ENCODE results near the gene CPSF7.
"Not testable (repeated sequence)": the region's sequence is repeated elsewhere in the genome, so short reads cannot be mapped to it uniquely, and the experiment has no call there.

Gene CPSF7, protein sequence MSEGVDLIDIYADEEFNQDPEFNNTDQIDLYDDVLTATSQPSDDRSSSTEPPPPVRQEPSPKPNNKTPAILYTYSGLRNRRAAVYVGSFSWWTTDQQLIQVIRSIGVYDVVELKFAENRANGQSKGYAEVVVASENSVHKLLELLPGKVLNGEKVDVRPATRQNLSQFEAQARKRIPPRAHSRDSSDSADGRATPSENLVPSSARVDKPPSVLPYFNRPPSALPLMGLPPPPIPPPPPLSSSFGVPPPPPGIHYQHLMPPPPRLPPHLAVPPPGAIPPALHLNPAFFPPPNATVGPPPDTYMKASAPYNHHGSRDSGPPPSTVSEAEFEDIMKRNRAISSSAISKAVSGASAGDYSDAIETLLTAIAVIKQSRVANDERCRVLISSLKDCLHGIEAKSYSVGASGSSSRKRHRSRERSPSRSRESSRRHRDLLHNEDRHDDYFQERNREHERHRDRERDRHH

DNA sequence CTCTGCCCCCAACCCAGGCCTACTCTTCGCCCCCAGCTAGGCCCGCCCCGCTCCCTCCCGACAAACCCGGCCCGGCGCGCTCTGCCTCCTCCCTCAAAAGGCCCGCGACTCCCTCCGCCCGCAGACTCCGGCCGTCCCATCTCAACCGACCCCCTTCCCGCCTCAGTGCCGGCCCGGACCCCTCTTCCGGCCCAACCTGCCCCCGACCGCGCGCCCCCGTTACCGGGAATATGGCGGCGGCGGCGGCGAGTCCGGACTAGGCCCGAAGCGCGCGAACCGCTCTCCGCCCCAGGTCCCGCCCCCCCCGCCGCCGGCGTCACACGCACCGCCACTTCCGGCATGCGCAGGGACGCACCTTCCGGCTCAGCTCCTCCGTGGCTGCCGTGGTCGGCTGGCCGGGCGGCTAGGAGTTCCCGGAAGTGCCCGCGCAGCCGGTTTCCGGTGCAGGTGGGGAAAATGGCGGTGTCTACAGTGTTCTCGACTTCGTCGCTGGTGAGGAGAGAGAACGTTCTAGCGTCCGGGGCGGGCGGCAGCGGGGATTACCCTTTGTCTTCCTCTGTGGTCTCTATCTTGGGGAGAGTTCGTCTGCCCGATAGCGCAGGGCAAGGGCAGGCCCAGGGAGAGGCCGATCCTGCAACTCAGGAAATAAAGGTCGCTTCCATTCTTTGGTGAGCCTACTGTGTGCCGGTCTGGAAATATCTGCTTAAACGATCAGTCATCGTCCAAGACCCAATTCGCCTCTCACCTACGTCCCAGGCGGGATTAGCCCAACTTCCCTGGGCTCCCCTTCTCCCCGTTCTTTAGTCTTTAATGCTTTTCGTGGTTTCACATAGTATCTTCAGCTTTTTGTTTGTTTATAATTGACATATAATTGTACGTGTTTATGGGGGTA, at the start of gene CPSF7, which contains the start of gene SDHAF2:
Gene CPSF7, minus strand, starts transcription at position 285 of the 892 bp plus-strand sequence. CDS start 740 bp downstream, outside the sequence.
Gene SDHAF2, plus strand, starts transcription at position 434 of the 892 bp plus-strand sequence. Its CDS starts 23 bp downstream, at position 457.
- DNase-seq (ENCODE audit: low read depth), result peak; percentile 99

DNA sequence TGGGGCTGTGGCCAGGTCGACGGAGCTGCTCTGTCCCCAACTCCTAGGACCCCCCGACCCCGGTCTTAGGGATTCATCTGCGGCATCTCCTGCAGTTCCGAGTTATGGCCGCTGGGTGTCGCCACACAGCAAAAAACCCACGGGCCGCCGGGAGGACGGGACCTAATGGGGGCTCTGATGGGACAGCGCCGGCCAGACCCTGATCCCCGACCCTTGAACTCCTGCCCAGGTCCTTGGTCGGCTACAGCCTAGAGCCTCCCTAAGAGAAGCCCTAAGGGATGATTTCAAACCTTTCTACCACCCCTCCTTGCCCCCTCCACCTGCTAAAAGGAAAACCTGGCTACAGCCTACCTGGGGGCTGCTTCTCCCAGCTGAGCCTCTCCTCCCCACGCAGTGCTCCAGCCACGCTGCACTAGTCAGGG, 48.0 kb upstream of the CPSF7 start:
- DNase-seq (ENCODE audit: low read depth), result peak; percentile 35

DNA sequence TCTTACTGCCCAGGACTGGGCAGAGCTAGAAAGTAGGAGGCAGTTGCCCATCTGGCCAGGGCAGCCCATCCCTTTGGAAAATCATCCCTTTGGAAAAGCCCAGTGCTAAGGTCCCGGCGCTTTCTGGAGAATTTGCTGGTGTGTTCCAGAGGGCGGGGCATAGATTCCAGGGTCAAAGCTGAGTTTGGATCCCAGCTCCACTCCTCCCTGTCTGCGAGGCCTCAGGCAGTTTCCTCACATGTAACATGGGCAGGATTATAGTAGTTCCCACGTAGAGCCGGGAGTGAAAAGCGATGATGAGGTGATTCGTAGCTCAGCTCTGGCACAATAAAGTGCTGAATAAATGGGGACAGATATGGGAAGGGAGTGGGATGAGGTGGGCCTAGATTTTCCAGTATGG, 47.4 kb upstream of the CPSF7 start:
- no peak for DNase-seq (ENCODE audit: low read depth)

DNA sequence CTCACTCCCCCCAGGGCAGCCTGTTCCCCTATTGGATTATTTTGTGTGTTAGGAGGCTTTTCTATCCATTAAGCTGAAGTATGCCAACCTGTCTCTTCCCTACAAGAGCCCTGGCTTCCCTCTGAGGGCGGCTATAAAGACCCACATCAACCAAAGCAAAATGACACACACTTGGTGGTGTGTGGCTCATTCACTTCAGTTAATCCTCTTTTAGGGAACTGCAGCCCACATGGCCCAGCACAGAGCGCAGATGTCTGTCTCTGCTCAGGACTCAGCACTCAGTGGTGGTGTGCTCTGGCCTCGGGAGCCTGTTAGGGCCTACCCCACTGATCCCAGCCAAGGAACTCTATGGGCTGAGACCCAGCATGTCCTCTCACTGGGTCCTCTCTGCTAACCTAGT, 46.6 kb upstream of the CPSF7 start:
- no peak for DNase-seq (ENCODE audit: low read depth)

DNA sequence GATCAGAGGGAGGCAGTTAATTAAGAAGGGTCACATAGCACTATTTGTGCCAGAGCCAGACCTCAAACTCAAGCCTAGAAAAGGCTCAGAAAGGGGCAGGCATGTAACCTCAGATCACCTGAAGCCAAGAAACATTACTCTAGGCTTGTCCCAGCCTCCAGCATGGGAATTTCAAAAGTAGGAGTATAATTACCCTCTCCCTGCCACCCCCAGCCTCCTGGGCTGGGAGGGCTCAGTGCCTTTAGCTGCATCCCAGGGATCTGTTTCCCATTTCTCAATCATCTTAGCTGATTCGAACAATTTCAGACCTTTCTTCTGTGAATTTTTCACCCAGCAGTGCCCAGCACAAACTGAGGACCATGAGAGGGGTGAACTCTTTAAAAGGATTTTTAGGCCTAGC, 45.7 kb upstream of the CPSF7 start:
- no peak for DNase-seq (ENCODE audit: low read depth)

DNA sequence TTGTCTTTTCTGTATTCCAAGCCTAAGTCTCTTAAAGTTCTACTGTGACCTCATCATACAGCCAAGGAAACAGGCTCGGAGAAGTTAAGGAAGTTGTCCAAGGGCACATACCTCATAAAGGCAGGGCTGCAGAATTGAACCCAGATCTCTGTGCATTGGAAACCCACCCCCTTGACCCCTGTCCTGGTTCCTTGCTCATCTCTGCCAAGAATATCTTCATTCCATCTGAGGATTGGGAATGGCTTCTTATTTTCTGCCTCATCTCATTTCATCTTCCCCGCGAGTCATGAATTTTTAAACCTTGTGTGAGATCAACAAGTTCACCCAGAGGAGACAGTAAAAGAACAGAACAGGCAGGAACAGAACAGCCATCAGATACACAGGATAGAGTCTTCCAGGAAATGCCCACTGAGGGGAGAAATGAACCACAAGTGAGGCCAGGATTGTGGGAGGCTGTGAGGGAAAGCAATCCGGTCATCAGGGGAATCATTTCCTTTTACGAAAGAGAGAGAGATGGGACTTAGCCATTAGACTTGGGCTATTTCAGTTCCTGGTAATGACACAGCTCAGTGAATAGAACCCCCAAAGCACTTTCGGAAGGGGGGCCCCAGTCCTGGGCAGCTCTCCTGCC, 44.4 kb upstream of the CPSF7 start:
- no peak for DNase-seq (ENCODE audit: low read depth)

DNA sequence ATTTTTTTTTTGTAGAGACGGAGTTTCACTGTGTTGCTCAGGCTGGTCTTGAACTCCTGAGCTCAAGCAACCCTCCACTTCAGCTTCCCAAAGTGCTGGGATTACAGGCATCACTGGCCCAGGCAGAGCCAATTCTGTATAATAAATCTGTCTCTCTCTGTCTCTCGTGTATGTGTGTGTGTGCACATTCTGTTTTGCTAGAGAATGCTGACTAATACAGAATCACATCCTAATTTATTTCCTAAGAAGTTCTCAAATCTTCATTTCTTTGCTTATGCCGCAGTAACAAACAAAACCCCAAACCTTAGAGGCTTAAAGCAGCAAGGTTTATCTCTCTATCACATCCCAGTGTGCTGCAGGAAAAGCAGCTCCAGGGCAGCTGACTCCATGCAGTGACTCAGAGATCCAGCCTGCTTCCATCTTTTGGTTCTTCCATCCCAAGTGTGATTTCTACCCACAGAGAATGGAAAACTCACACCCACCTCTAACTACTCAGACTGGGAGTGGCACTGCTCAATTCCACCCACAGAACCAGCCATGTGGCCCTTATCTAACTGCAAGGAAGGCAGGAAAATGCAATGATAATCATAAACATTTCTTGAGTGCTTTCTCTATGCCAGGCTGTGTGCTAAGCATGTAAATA, 43.7 kb upstream of the CPSF7 start:
- DNase-seq (ENCODE audit: low read depth), result no peak

DNA sequence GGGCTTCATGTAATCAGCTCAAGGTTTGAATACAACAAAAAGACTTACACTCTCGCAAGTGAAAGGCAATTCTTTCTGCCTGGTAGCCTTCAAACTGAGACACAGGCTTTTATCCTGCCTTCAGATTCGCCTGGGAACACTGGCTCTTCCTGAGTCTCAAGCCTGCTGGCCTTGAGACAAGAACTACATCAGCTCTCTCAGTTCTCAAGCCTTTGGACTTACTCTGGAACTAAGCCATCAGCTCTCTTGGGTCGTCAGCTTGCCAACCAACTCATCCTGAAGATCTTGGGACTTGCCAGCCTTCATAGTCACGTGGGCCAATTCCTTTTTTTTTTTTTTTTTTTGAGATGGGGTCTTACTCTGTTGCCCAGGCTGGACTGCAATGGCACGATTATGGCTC, 43.1 kb upstream of the CPSF7 start:
- DNase-seq (ENCODE audit: low read depth), result no peak

DNA sequence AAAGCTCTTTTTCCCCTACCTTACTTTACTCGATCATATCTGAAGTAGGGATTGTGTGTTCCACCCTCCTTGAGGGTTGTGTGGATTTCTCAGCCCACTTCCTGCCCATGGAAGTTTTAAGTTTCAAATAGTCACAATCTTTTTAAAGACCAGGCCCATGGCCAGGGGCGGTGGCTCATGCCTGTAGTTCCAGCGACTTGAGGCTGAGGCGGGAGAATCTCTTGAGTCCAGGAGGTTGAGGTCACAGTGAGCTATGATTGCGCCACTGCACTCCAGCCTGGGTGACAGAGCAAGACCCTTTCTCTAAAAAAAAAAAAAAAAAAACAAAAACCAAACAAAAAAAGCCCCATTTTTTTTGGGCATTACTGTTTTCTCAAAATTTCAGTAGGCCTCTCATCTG, 42.5 kb upstream of the CPSF7 start:
- no peak for DNase-seq (ENCODE audit: low read depth)

DNA sequence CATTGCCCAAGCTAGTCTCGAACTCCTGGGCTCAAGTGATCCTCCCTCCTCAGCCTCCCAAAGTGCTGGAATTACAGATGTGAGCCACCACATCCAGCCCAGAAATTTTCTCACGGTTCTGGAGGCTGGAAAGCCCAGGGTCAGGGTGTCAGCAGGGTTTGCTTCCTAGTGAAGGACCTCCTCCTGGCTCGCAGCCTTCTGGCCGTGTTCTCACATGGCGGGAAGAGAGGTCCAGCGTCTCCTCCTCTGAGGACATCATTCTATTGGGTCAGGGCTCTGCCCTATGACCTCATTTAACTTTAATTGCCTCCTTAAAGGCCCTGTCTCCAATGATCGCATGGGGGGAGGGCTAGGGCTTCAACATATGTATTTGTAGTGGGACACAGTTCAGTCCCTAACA, 38.2 kb upstream of the CPSF7 start:
- DNase-seq (ENCODE audit: low read depth), result no peak

DNA sequence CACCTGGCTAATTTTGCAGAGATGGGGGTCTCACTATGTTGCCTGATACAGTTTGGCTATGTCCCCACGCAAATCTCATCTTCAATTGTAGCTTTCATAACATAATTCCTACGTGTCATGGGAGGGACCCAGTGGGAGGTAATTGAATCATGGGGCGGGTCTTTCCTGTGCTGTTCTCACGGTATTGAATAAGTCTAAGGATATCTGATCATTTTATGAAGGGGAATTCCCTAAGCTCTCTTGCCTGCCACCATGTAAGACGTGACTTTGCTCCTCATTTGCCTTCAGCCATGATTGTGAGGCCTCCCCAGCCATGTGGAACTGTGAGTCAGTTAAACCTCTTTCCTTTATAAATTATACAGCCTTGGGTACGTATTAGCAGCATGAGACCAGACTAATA, 37.8 kb upstream of the CPSF7 start:
- not testable (repeated sequence) for DNase-seq (ENCODE audit: low read depth)

DNA sequence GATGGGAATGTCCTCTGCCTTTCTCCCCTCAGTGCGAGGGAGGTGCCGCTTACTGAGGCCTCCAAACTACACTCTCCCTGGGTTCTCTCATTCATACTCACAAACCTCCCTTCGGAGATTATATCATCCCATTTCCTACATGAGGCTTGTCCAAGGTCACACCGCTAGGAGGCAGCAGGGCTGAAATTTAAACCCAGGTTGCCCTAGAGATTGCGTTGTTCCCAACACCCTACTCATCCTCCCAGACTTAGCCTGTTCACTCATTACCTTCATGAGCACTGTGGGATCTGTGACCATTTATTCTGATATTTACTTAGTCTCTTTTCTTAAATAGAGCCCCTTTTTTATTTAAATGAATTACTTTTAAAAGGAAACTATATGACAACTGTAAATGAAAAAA, 31.2 kb upstream of the CPSF7 start:
- DNase-seq (ENCODE audit: low read depth), result no peak

DNA sequence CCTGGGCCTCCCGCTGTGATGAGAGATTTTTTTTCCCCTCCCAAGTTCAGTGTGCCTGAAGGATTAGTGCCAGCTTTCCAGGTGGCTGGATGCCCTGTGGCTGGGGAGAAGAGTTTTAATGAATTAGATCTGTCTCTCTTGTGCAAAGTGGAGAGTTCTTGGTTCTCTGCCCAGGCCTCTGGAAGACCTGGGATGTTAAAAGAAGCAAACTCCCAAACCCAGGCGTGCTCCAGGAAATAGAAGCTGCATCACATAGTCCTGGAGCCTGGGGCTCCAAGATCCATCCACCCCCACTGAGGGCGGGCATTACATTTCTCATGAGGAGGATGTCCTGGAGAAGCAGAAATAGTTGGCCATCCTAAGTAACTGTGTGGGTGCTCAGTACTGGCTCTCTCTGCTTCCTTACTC, 30.7 kb upstream of the CPSF7 start:
- DNase-seq (ENCODE audit: low read depth), result no peak

DNA sequence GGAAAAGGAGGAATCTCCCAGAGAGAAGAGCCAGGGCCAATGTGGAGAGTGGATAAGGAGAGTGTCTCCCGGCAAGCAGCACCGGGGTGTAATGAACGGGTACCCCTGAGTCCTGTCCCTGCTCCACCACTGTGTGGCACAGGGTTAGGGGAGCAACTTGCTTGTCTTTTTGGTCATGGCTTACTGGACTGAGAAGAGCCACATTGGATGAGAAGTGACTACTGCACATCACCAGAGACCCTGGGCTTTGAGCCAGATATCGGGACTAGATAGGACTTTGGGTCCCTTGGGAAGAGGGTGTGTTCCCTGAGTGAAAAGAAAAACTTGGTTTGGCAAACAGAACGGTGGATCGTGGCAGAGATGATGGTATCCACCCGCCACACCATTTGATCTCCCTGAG, 24.7 kb upstream of the CPSF7 start:
- no peak for DNase-seq (ENCODE audit: low read depth)

DNA sequence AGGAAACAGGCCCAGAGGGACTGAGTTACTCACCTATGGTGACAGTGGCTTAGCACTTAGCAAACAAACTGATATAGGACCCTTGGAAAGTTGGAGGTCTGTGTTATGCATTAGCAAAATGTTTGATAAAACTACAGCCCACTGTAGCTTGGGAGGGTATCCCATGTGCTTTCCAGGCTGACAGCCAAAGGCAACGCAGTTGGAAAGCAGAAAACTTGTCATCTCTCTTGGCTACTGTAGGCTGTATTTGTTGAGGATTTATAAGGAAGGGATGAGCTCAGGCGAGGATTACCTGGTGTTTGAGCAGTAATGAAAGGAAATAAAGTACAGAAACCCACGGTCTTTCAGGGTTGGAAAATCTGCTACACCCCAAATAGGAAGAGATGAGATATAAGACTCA, 23.9 kb upstream of the CPSF7 start:
- DNase-seq (ENCODE audit: low read depth), result no peak

DNA sequence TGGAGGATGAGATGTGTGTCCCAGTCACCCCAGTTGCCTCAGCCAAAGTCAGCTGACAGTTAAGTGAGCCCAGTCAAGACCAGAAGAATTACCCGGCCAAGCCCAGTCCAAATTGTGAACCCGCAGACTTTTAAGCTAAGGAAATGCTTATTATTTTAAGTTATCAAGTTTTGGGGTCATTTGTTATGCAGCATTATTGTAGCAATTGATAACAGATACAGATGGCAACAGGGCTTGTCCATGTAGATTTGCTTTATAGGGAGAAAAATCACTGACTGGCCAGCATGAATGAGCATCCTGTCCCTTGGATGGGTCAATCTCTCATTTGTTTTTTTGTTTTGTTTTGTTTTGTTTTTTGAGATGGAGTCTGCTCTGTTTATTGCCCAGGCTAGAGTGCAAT, 23.1 kb upstream of the CPSF7 start:
- no peak for DNase-seq (ENCODE audit: low read depth)

DNA sequence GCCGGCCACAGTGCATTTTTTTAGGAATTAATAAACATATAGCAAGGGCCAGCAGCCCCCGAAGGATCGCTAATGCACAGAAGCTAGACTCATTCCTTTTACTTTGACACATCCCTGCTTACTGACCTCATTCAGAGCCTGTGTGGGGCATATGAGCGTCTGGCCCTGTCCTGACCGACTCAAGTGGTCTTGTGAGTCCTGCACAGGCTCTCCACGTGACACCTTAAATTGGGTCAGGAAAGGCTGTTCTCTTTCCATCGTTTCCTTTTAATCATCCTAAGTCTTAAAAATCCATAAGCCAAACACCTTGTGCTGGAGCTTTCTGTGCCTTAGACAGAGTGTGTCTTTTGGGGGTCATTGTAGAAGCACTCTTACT, 18.8 kb upstream of the CPSF7 start:
- DNase-seq (ENCODE audit: low read depth), result no peak

DNA sequence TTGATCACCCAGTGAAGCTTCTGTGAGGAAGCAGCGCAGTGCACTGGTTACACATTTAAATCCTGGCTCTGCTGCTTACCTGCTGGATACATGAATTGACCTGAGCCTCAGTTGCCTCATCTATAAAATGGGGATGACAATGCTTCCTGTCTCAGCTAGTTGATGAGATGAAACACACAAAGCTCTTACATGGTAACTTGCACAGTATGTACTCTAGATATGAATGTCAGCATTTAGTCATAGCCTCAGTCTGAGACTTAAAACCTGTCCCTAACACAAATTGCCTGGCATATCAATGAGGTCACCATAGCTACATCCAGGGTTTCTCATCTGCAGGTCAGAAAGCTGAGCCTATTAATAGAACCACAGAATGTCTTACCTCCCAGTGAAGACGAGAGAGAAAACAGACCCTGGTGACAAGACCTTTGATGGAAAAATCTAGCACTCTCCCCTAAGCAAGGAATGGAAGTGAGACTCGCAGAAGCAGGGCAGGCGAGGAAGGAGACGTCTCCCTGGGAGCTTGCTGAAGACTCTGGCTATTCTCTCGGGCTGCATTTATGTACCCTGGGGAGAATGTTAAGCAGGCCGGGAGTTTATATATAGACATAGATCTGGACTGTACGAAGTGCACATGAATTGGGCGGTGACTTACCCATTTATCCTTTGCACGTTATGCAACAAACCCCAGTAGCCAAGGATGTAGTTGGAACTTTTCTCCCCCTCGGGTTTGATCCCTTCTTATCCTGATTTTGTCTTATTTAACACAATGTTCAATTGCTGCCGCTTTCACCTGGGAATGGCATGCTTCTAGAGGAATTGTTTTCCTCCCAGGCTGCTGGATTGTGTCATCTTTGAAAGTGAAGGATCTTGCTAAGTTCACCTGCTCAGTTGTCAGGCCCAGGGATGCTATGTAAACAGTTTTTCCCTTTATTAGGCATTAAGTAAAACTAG, 18.1 kb upstream of the CPSF7 start:
- DNase-seq (ENCODE audit: low read depth), result no peak

DNA sequence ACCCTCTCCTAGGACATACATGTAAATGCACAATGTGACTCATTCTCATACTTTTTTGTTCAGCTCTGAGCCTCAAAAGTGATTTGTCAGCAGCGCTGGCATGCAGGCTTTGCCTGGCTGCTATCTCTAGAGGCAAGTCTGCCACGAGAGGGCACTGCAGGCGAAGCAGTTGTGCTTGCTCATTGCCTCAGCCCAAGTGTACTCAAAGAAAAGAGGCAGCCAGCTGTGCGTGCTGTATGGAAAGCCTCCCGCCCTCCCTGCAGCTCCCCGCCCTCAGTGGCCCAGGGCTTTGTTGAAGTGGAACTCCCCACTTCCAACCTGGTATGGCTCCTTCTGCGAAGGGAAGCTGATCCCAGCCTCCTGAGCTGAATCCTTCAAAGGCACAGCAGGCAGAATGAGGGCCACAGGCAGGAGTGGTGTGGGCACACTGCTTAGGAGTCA, 16.5 kb upstream of the CPSF7 start:
- DNase-seq (ENCODE audit: low read depth), result peak; percentile 47

DNA sequence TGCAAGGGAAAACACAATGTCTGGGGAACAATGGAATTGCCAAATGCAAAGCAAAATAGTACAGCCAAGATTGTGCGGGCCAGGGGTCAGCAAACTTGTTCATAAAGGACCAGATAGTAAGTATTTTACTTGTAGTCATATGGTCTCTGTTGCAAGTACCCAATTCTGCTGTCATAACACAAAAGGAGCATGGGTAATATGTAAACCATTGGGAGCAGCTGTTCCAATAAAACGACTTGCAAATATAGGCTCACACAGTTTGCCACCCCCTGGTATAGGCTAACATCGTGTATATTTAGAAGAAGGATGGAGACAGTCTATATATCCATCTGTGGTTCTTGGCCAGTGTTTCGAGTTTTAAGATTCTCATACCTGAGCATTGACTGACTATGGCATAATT, 15.7 kb upstream of the CPSF7 start:
- no peak for DNase-seq (ENCODE audit: low read depth)

DNA sequence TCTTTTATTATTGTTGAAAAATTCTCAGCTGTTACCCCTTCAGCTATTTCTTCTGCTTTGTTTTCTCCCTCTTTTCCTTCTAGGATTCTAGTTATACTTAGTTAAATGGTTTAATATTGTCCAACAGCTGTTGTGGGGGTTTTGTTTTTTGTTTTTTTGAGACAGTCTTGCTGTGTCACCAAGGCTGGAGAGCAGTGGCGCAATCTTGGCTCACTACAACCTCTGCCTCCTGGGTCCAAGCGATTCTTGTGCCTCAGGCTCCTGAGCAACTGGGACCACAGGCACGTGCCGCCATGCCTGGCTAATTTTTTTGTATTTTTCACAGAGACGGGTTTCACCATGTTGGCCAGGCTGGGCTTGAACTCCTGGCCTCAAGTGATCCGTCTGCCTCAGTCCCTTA, 12.8 kb upstream of the CPSF7 start:
- DNase-seq (ENCODE audit: low read depth), result no peak

Data from stimulated activated CD8-positive, alpha-beta memory T cell treated with anti-CD3 and anti-CD28 coated beads, Interleukin-15, amount 100 ng/mL, for 24 hours (primary cell).